Kidney (tissue), 14 donors: ENCODE measurements around the gene ELOA. TPM values are rescaled to one million over a fixed set of nuclear protein-coding genes. Genes with fewer than 3 reads are reported as not detected.

Experiments
- DNase-seq, 5 donors: peaks; one replicate each; pipeline ENCODE4 v3.0.0-alpha.2; 2013 to 2020
- FAIRE-seq: peaks from 2 replicates; lab custom pipeline; 2012; peaks lifted over from hg19 to GRCh38; lab: Jason Lieb, UNC
- H3K27ac ChIP-seq, 2 donors: one replicate each; pipeline ENCODE4 v1.7.0; 2013; ENCODE audit warnings: low read depth in 2 of 2, low read length in 2 of 2, inconsistent platforms in 1 of 2
- H3K27me3 ChIP-seq: one replicate; pipeline ENCODE4 v1.7.1; 2013; ENCODE audit warnings: low read length, inconsistent platforms; ENCODE audit not compliant: control insufficient read depth, insufficient read depth
- H3K36me3 ChIP-seq, 3 donors: one replicate each; pipeline versions ENCODE4 v1.7.0 to v1.7.1; 2013; ENCODE audit warnings: low read length in 3 of 3, control low read depth in 1 of 3, inconsistent platforms in 1 of 3; ENCODE audit not compliant: insufficient read depth in 3 of 3, control insufficient read depth in 2 of 3
- H3K4me1 ChIP-seq, 3 donors: one replicate each; pipeline versions ENCODE4 v1.7.0 to v1.7.1; 2013; ENCODE audit warnings: low read length in 3 of 3, inconsistent platforms in 1 of 3, low read depth in 1 of 3; ENCODE audit not compliant: control insufficient read depth in 2 of 3, insufficient read depth in 2 of 3
- H3K4me3 ChIP-seq, 3 donors: one replicate each; pipeline versions ENCODE4 v1.7.0 to v1.8.1; 2013; ENCODE audit warnings: low read length in 3 of 3, control low read depth in 1 of 3, inconsistent platforms in 1 of 3
- H3K9ac ChIP-seq, 3 donors: one replicate each; pipeline versions ENCODE4 v1.7.0 to v1.7.1; 2013; ENCODE audit warnings: low read length in 3 of 3, control low read depth in 1 of 3, inconsistent platforms in 1 of 3
- H3K9me3 ChIP-seq, 3 donors: one replicate each; pipeline versions ENCODE4 v1.7.0 to v1.7.1; 2013; ENCODE audit warnings: low read length in 3 of 3, control low read depth in 1 of 3, inconsistent platforms in 1 of 3; ENCODE audit not compliant: control insufficient read depth in 2 of 3, insufficient read depth in 1 of 3
- CTCF ChIP-seq: IDR thresholded peaks from 3 replicates; pipeline ENCODE4 v1.5.1; 2012; ENCODE audit warnings: mild to moderate bottlenecking, moderate library complexity, borderline replicate concordance; ENCODE audit not compliant: insufficient read depth; ENCODE audit errors: extremely low read depth
- intact Hi-C: fragments of 100-400 bp; cut with DNase I; formaldehyde crosslinking; loops from one replicate; pipeline ENCODE4 v1.11.1; 2022
- polyA plus RNA-seq: library from polyadenylated mRNA; stranded (reverse); fragments of 350-450 nt; fragmentation: Illumina TruSeq; extraction: RNeasy Lipid Tissue Mini Kit (QIAGEN cat#74804); gene quantifications from one replicate; pipeline ENCODE4 v1.2.3, GENCODE V29; 2014; ENCODE audit warnings: low read depth, low replicate concordance; ENCODE audit not compliant: insufficient read depth
- total RNA-seq: library from RNA; stranded (reverse); fragmentation: NEBNext Ultra II Directional; extraction: Animal tissue kit (Norgen Biotek cat#: 25700); gene quantifications from one replicate; pipeline ENCODE4 v1.2.1, GENCODE V29; 2021
- donor health status: control.
- donor health status: control.
- donor health status: control.
- donor health status: control.
- donor health status: control.
- donor health status: DM: yes; HTN: yes; CAD: no.
- donor health status: Normal renal cell carcinoma (clear cell type).

The ELOA gene
- total and polyA plus RNA-seq, 2 donors from 2014 or later = 13.7 to 39.1 TPM

GRCh38 chr1:23768733-23769132 is 25.5 kb downstream of the ELOA start:
- Histone ChIP-seq H3K4me3 (no peak overlapping the region), H3K27ac (no peak overlapping the region), H3K27me3 (no peaks in the 10 kb centered on the region), H3K9me3 (no peaks in the 10 kb centered on the region), H3K36me3 (peaks cover 0 to 3% (median 3%) of the 10 kb centered on the region in 3 donors), H3K9ac (no peak overlapping the region), H3K4me1 (peaks cover 0 to 6% (median 0%) of the 10 kb centered on the region in 3 donors)
- no peak for FAIRE-seq
- no peak for DNase-seq
- intact Hi-C loops = no loop called here
- TF ChIP-seq CTCF = no peak

GRCh38 chr1:23772049-23772853 is 29.0 kb downstream of the ELOA start:
- FAIRE-seq = no peak

GRCh38 chr1:23772854-23773242 is 29.6 kb downstream of the ELOA start:
- no peak overlapping the region for H3K9ac ChIP-seq
- no peak overlapping the region for H3K27ac ChIP-seq
- intact Hi-C loops = no loop called here
- H3K36me3 ChIP-seq = peaks cover 0 to 3% (median 0%) of the 10 kb centered on the region in 3 donors
- no peaks in the 10 kb centered on the region for H3K9me3 ChIP-seq
- peaks cover 0 to 10% (median 2%) of the 10 kb centered on the region in 3 donors for H3K4me1 ChIP-seq
- H3K4me3 ChIP-seq = no peak overlapping the region
- FAIRE-seq = no peak
- no peaks in the 10 kb centered on the region for H3K27me3 ChIP-seq
- DNase-seq = no peak
- no peak for TF ChIP-seq CTCF

More at GRCh38 chr1:23772049-23772853, 29.0 kb downstream of the ELOA start:
- intact Hi-C loops = no loop called here
- Histone ChIP-seq H3K9ac (no peak overlapping the region), H3K9me3 (no peaks in the 10 kb centered on the region), H3K27me3 (no peaks in the 10 kb centered on the region), H3K4me3 (peak overlapping the region in 1 of 3 donors; percentile 4), H3K36me3 (peaks cover 0 to 3% (median 0%) of the 10 kb centered on the region in 3 donors), H3K4me1 (peaks cover 0 to 9% (median 0%) of the 10 kb centered on the region in 3 donors), H3K27ac (no peak overlapping the region)
- peak; percentile 84 to 94 (median 87) for DNase-seq
- peak; percentile 95 for TF ChIP-seq CTCF
